Anterior cingulate cortex (tissue), 58 donors: ENCODE results near the gene CERS6.

Experiments
- DNase-seq, 58 donors: peaks; one replicate each; lab custom pipeline; 2025; lab: John Stamatoyannopoulos, UW

The CERS6 gene

GRCh38 chr2:168526641-168527040, 70.6 kb downstream of the CERS6 start:
- no peak for DNase-seq

- no peak for DNase-seq
Observed at GRCh38 chr2:168528016-168528415, 71.9 kb downstream of the CERS6 start.

- no peak for DNase-seq
Observed at GRCh38 chr2:168528469-168528868, 72.4 kb downstream of the CERS6 start.

- no peak for DNase-seq
Observed at GRCh38 chr2:168529054-168529833, 73.2 kb downstream of the CERS6 start.

- no peak for DNase-seq
Observed at GRCh38 chr2:168529900-168530561, 74.0 kb downstream of the CERS6 start.

GRCh38 chr2:168530982-168531622, 75.0 kb downstream of the CERS6 start:
- no peak for DNase-seq

GRCh38 chr2:168534926-168535325, 78.9 kb downstream of the CERS6 start:
- DNase-seq: no peak

GRCh38 chr2:168536925-168537466, 80.9 kb downstream of the CERS6 start:
- DNase-seq: no peak

- no peak for DNase-seq
Observed at GRCh38 chr2:168538133-168538532, 82.1 kb downstream of the CERS6 start.

- no peak for DNase-seq
Observed at GRCh38 chr2:168538534-168538933, 82.5 kb downstream of the CERS6 start.

GRCh38 chr2:168539945-168540344, 83.9 kb downstream of the CERS6 start:
- no peak for DNase-seq

- DNase-seq: no peak
Observed at GRCh38 chr2:168541858-168542257, 85.8 kb downstream of the CERS6 start.

- no peak for DNase-seq
Observed at GRCh38 chr2:168543037-168543436, 87.0 kb downstream of the CERS6 start.

GRCh38 chr2:168543935-168544334, 87.9 kb downstream of the CERS6 start:
- DNase-seq: no peak

GRCh38 chr2:168545439-168546082, 89.5 kb downstream of the CERS6 start:
- no peak for DNase-seq

GRCh38 chr2:168550670-168551069, 94.6 kb downstream of the CERS6 start:
- peak in 6 of 58 donors; percentile 10 to 33 (median 14) for DNase-seq

- DNase-seq: peak in 1 of 58 donors; percentile 7
Observed at GRCh38 chr2:168552450-168552856, 96.4 kb downstream of the CERS6 start.

- no peak for DNase-seq
Observed at GRCh38 chr2:168555283-168555682, 99.2 kb downstream of the CERS6 start.

GRCh38 chr2:168559187-168559586, 103.1 kb downstream of the CERS6 start:
- DNase-seq: no peak

GRCh38 chr2:168560817-168561499, 104.9 kb downstream of the CERS6 start:
- peak in 13 of 58 donors; percentile 4 to 40 (median 17) for DNase-seq
